PC-9 (cell line): ENCODE data around the gene SLK. TPM values are rescaled to one million over a fixed set of nuclear protein-coding genes. Genes with fewer than 3 reads are reported as not detected.

Experiments
- BruUV-seq: library from RNA; stranded (reverse); fragments of 400-500 nt; replicated peaks from 2 replicates; lab custom pipeline; 2021; lab: Mats Ljungman, UMichigan
- CTCF ChIA-PET: fragments of 300-600 bp; sonication (Branson Sonifier 250); formaldehyde crosslinking; loops from one replicate; lab custom pipeline; 2022; ENCODE audit warnings: antibody characterized with exemption; lab: Charles Lee
- POLR2A ChIA-PET: fragments of 300-600 bp; sonication (Branson Sonifier 250); formaldehyde crosslinking; loops from one replicate; lab custom pipeline; 2022; ENCODE audit warnings: antibody characterized with exemption; ENCODE audit not compliant: unreplicated experiment; lab: Charles Lee
- DNase-seq, 2 experiments: peaks; one replicate each; pipeline versions ENCODE4 v3.0.0 to v3.0.0-alpha.2; 2015 to 2022; ENCODE audit warnings: mixed read lengths in 1 of 2
- H2AFZ ChIP-seq: fragments of 200-600 bp; sonication (generic); 2 replicates; pipeline ENCODE4 v1.8.1; 2017; ENCODE audit warnings: antibody characterized with exemption
- H3F3A ChIP-seq: fragments of 200-600 bp; sonication (generic); 2 replicates; pipeline ENCODE4 v1.8.1; 2017; ENCODE audit warnings: antibody characterized with exemption, mild to moderate bottlenecking, low read depth; ENCODE audit not compliant: insufficient read depth
- H3K27ac ChIP-seq: fragments of 200-600 bp; sonication (generic); 2 replicates; pipeline ENCODE4 v1.6.1; 2016; ENCODE audit warnings: mixed run types
- H3K27me3 ChIP-seq: fragments of 200-600 bp; sonication (generic); 2 replicates; pipeline ENCODE4 v1.6.1; 2016; ENCODE audit warnings: low read depth, mixed run types; ENCODE audit not compliant: insufficient read depth
- H3K36me3 ChIP-seq: fragments of 200-600 bp; sonication (generic); 2 replicates; pipeline ENCODE4 v1.6.1; 2016; ENCODE audit warnings: low read depth, mixed run types
- H3K4me1 ChIP-seq: fragments of 200-600 bp; sonication (generic); replicated peaks from 2 replicates; pipeline ENCODE4 v1.6.1; 2016; ENCODE audit warnings: mixed run types; ENCODE audit not compliant: insufficient read depth
- H3K4me2 ChIP-seq: fragments of 200-600 bp; sonication (generic); 2 replicates; pipeline ENCODE4 v1.6.1; 2017; ENCODE audit warnings: mixed run types
- H3K4me3 ChIP-seq: fragments of 200-600 bp; sonication (generic); 2 replicates; pipeline ENCODE4 v1.6.1; 2016; ENCODE audit warnings: mixed run types
- H3K79me2 ChIP-seq: fragments of 200-600 bp; sonication (generic); 2 replicates; pipeline ENCODE4 v1.6.1; 2017; ENCODE audit warnings: low read depth, mixed run types
- H3K9me2 ChIP-seq: fragments of 200-600 bp; sonication (generic); 2 replicates; pipeline ENCODE4 v1.8.1; 2017; ENCODE audit warnings: mild to moderate bottlenecking; ENCODE audit not compliant: insufficient read depth
- H3K9me3 ChIP-seq: fragments of 200-600 bp; sonication (generic); 2 replicates; pipeline ENCODE4 v1.8.1; 2016; ENCODE audit warnings: low read depth; ENCODE audit not compliant: insufficient read depth
- H4K20me1 ChIP-seq: fragments of 200-600 bp; sonication (generic); 2 replicates; pipeline ENCODE4 v1.8.1; 2017; ENCODE audit not compliant: insufficient read depth
- EZH2 ChIP-seq: fragments of 200-600 bp; sonication (generic); IDR thresholded peaks from 2 replicates; pipeline ENCODE4 v1.8.0; 2017; ENCODE audit warnings: antibody characterized with exemption, low read depth
- intact Hi-C: fragments of 100-400 bp; cut with micrococcal nuclease; formaldehyde crosslinking; loops from one replicate; pipeline ENCODE4 v1.10.0; 2022; ENCODE audit not compliant: unreplicated experiment
- total RNA-seq: library from RNA; stranded (reverse); gene quantifications from 2 replicates; pipeline ENCODE4 v1.2.3, GENCODE V29; 2021
- TF ChIP-seq, protein P1 (sequence below): fragments of 200-600 bp; sonication (generic); conservative IDR thresholded peaks from 2 replicates; pipeline ENCODE4 v1.6.1; 2017; ENCODE audit warnings: mixed run types, antibody characterized with exemption, mild to moderate bottlenecking, moderate library complexity

The SLK gene
- total RNA-seq, 1 experiment from 2014 or later = 30.4 TPM

DNA sequence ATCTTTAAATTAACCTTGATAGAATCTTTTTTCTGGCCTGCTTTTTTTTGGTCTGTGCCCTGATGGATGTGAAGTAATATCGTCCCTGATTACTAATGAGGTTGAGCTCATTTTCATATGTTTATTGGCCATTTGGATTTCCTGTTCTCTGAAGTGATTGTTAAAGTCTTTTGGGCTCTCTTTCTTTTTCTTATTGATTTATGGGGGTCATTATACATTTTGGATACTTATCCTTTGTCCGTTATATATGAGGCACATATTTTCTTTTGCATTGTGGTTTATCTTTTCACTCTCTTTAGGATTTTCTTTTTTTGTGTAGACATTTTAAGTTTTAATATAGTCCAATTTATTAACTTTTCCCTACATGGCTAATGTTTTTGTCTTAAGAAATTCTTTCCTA lies 12.6 kb downstream of the SLK start:
- Histone ChIP-seq H4K20me1 (peaks cover 13% of the 10 kb centered on the region; the same call in 1 of the 2 replicates), H3F3A (no peaks in the 10 kb centered on the region), H3K9me2 (no peaks in the 10 kb centered on the region), H3K4me2 (no peak overlapping the region), H3K4me3 (no peak overlapping the region), H2AFZ (no peak overlapping the region), H3K4me1 (no peaks in the 10 kb centered on the region), H3K27ac (no peak overlapping the region), H3K79me2 (peaks cover 91% of the 10 kb centered on the region), H3K27me3 (no peaks in the 10 kb centered on the region), H3K9me3 (no peaks in the 10 kb centered on the region), H3K36me3 (no peaks in the 10 kb centered on the region)
- no TSS peak for BruUV-seq
- DNase-seq = no peak
- intact Hi-C loops = no loop called here
- ChIA-PET CTCF (no interaction called here), POLR2A (no interaction called here)
- TF ChIP-seq, protein P1, sequence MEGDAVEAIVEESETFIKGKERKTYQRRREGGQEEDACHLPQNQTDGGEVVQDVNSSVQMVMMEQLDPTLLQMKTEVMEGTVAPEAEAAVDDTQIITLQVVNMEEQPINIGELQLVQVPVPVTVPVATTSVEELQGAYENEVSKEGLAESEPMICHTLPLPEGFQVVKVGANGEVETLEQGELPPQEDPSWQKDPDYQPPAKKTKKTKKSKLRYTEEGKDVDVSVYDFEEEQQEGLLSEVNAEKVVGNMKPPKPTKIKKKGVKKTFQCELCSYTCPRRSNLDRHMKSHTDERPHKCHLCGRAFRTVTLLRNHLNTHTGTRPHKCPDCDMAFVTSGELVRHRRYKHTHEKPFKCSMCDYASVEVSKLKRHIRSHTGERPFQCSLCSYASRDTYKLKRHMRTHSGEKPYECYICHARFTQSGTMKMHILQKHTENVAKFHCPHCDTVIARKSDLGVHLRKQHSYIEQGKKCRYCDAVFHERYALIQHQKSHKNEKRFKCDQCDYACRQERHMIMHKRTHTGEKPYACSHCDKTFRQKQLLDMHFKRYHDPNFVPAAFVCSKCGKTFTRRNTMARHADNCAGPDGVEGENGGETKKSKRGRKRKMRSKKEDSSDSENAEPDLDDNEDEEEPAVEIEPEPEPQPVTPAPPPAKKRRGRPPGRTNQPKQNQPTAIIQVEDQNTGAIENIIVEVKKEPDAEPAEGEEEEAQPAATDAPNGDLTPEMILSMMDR = no peak
- no peak for TF ChIP-seq EZH2

DNA sequence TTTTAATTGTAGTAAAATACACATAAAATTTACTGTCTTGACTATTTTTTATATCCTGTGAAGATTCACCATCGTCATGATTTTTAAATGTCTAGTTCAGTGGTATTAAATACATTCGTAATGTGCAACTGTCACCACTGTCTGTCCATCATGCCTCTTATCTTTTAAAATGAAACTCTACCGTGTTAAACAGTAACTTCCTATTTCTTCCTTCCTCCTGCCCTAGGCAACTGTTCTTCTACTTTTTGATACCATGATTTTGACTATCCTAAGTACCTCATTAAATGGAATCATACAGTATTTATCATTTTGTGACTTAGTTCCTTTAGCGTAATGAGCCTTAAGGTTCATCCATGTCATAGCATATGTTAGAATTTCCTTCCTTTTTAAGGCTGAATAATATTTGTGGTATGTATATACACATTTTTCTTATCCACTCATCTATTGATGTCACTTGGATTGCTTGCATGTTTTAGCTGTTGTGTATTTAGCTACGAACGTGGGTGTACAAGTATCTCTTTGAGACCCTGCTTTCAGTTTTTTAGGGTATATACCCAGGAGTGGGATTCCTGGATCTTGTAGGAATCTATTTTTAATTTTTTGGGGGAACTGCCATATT lies 13.5 kb downstream of the SLK start:
- intact Hi-C loops = no loop called here
- Histone ChIP-seq H3K4me2 (no peak overlapping the region), H3K27me3 (no peaks in the 10 kb centered on the region), H3F3A (no peaks in the 10 kb centered on the region), H3K4me1 (no peaks in the 10 kb centered on the region), H3K9me2 (no peaks in the 10 kb centered on the region), H3K9me3 (no peaks in the 10 kb centered on the region), H3K36me3 (no peaks in the 10 kb centered on the region), H3K27ac (no peak overlapping the region), H2AFZ (no peak overlapping the region), H3K4me3 (no peak overlapping the region), H3K79me2 (peaks cover 92% of the 10 kb centered on the region), H4K20me1 (peaks cover 13% of the 10 kb centered on the region; the same call in 1 of the 2 replicates)
- ChIA-PET POLR2A (no interaction called here), CTCF (no interaction called here)
- DNase-seq = no peak
- no peak for TF ChIP-seq EZH2
- TF ChIP-seq, protein P1 = no peak
- no TSS peak for BruUV-seq

DNA sequence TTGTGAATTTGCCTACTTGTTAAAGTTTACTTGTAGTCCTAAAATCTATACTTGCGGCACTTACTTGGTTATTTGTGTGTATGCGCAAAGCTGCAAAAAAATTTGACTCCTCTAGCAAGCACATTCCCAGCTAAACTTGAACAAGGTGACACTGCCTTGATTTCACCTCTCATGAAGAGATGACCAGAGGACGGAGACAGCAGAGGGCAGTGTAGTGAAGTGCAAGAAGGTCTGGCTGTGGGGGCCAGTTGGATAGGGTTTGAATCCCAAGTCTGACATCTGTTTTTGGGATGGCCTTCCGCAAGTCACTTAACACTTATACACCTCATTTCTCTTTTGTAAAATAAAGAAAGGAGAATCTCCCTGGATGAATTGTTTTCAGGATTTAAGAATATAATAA lies 15.7 kb downstream of the SLK start:
- Histone ChIP-seq H3K36me3 (no peaks in the 10 kb centered on the region), H2AFZ (no peak overlapping the region), H4K20me1 (peaks cover 13% of the 10 kb centered on the region; the same call in 1 of the 2 replicates), H3K4me1 (no peaks in the 10 kb centered on the region), H3K9me3 (no peaks in the 10 kb centered on the region; the same call in 1 of the 2 replicates), H3K9me2 (no peaks in the 10 kb centered on the region), H3K4me3 (no peak overlapping the region), H3K79me2 (peaks cover 87% of the 10 kb centered on the region), H3K4me2 (no peak overlapping the region), H3K27me3 (no peaks in the 10 kb centered on the region), H3K27ac (no peak overlapping the region), H3F3A (no peaks in the 10 kb centered on the region)
- TF ChIP-seq, protein P1 = no peak
- TF ChIP-seq EZH2 = no peak
- no peak for DNase-seq
- ChIA-PET CTCF (no interaction called here), POLR2A (interaction anchor here (0.6 kb wide), 1 partner anchor 139 kb away, joined by 5 read pairs; no protein-coding TSS in a partner anchor)
- intact Hi-C loops = no loop called here
- BruUV-seq = no TSS peak
